ENCODE results near the gene GTPBP3. TPM values are rescaled to one million over a fixed set of nuclear protein-coding genes. Genes with fewer than 3 reads are reported as not detected.

Gene GTPBP3
- total and polyA plus RNA-seq, 2 of the 8 experiments (the other 6 are each of a cell fraction or from before 2014, with no cell fraction given) = 30.4 to 56.0 TPM

GRCh38 chr19:17331045-17331558 is 6.3 kb upstream of the GTPBP3 start:
- ChIA-PET CTCF (ENCODE audit: partially characterized antibody) (interaction anchor here (1.2 to 2.3 kb wide), 3 partner anchors 9 to 49 kb away, joined by 3 to 6 read pairs (median 5); partner anchors contain the start of gene MRPL34), POLR2A (ENCODE audit: partially characterized antibody) (interaction anchor here (2.1 to 17.1 kb wide), 2 partner anchors 10 to 20 kb away, joined by 4 to 329 read pairs; partner anchors contain the start of genes ABHD8, DDA1 and MRPL34)
- Histone ChIP-seq H2BK20ac (ENCODE audit: low read length) (no peak overlapping the region), H3K4ac (replicated peaks; ENCODE audit: insufficient read length, low read depth, low read length) (no peak overlapping the region), H2AK5ac (ENCODE audit: low read depth, low read length) (no peak overlapping the region), H3K56ac (replicated peaks; ENCODE audit: insufficient read length, low read depth, low read length) (no peak overlapping the region), H3K79me1 (ENCODE audit: low read depth, low read length) (0 out of 2 replicates have a peak, but pooled peaks cover 2% of the 10 kb centered on the region), H3K4me1 (replicated peaks in 1 of 4; ENCODE audit: control insufficient read depth in 3 of 4, insufficient read depth in 4 of 4, low read length in 3 of 4) (peaks cover 0 to 34% (median 24%) of the 10 kb centered on the region in 4 experiments; a peak in 6 of 7 replicates), H3K23me2 (ENCODE audit: low read depth, low read length) (peaks cover 15% of the 10 kb centered on the region), H2BK120ac (replicated peaks; ENCODE audit: low read depth, low read length) (no peak overlapping the region), H3K9me3 (ENCODE audit: insufficient read depth in 2 of 2, low read depth in 1 of 2, low read length in 1 of 2) (no peaks in the 10 kb centered on the region), H2BK12ac (ENCODE audit: low read depth, low read length) (no peak overlapping the region), H3K14ac (ENCODE audit: insufficient read length) (no peak overlapping the region), H4K5ac (ENCODE audit: insufficient read length, low read depth, low read length) (no peak overlapping the region), H3K9ac (replicated peaks in 1 of 4; ENCODE audit: extremely low read depth in 1 of 4, low read depth in 3 of 4, low read length in 3 of 4) (no peak overlapping the region), H3K18ac (ENCODE audit: extremely low read depth, low read length) (no peak overlapping the region), H3K27me3 (replicated peaks in 1 of 4; ENCODE audit: control insufficient read depth in 3 of 4, extremely low read depth in 1 of 4, insufficient read depth in 3 of 4, low read length in 3 of 4) (no peaks in the 10 kb centered on the region; a peak in 1 of 7 replicates), H4K91ac (replicated peaks; ENCODE audit: insufficient read length, low read length) (no peak overlapping the region), H3K79me2 (ENCODE audit: control insufficient read depth in 1 of 2, insufficient read depth in 2 of 2, low read length in 2 of 2) (no peaks in the 10 kb centered on the region), H2AFZ (ENCODE audit: low read length) (no peak overlapping the region), H2BK5ac (ENCODE audit: low read depth, low read length) (no peak overlapping the region), H3K23ac (ENCODE audit: insufficient read length) (no peak overlapping the region), H2BK15ac (ENCODE audit: low read length) (no peak overlapping the region), H4K8ac (ENCODE audit: extremely low read depth, insufficient read depth, low read length) (0 out of 2 replicates have a peak overlapping the region, but pooled peaks have one; percentile 46), H3K36me3 (ENCODE audit: control insufficient read depth in 2 of 4, insufficient read depth in 4 of 4, low read length in 3 of 4) (peaks cover 0 to 3% (median 0%) of the 10 kb centered on the region in 4 experiments; a peak in 1 of 8 replicates), H3K4me2 (ENCODE audit: insufficient read depth in 1 of 2, low read depth in 2 of 2, low read length in 2 of 2) (no peak overlapping the region), H4K20me1 (replicated peaks in 1 of 2; ENCODE audit: control insufficient read depth in 1 of 2, insufficient read depth in 2 of 2, low read length in 2 of 2) (peaks cover 0 to 14% of the 10 kb centered on the region in 2 experiments), H3K27ac (ENCODE audit: low read depth, low read length) (no peak overlapping the region), H3K4me3 (ENCODE audit: extremely low read depth in 1 of 4, insufficient read depth in 2 of 4, low read depth in 3 of 4, low read length in 4 of 4) (no peak overlapping the region)
- no peak for DNase-seq (ENCODE audit: low read depth in 1 of 2, low spot score in 2 of 2)
- 83% methylated on average over 13 of the region's 13 CpGs; no CpG with 5 or more reads in 1 of the 2 experiments for WGBS, 2 experiments (ENCODE audit: extremely low coverage in 1 of 2, insufficient coverage in 1 of 2, insufficient read length in 1 of 2, insufficient replicate concordance in 2 of 2, low coverage in 1 of 2, low lambda C conversion rate in 2 of 2, missing lambda C conversion rate in 1 of 2)
- FAIRE-seq = no peak
- TF ChIP-seq EGR1 (IDR thresholded peaks at IDR 0.05; ENCODE audit: borderline replicate concordance, low read depth, low read length) (no peak), EP300 (IDR thresholded peaks at IDR 0.05; ENCODE audit: borderline replicate concordance in 1 of 2, low read depth in 2 of 2, low read length in 2 of 2) (no peak), GTF2F1 (IDR thresholded peaks at IDR 0.05; ENCODE audit: borderline replicate concordance, low read depth, low read length) (no peak), USF2 (IDR thresholded peaks at IDR 0.05; ENCODE audit: low read length) (no peak), SIRT6 (IDR thresholded peaks at IDR 0.05; ENCODE audit: low read length) (no peak), SUZ12 (IDR thresholded peaks at IDR 0.05; ENCODE audit: low read length) (no peak), SAP30 (IDR thresholded peaks at IDR 0.05; ENCODE audit: insufficient read depth, insufficient replicate concordance, low read length) (no peak), MAFK (IDR thresholded peaks at IDR 0.05; ENCODE audit: low read depth, low read length) (no peak), TCF12 (IDR thresholded peaks at IDR 0.05; ENCODE audit: low read depth, low read length) (no peak), CBX8 (IDR thresholded peaks at IDR 0.05; ENCODE audit: borderline replicate concordance, low read depth, low read length) (no peak), FOSL1 (IDR thresholded peaks at IDR 0.05; ENCODE audit: insufficient read depth, low read depth, low read length) (no peak), JUND (IDR thresholded peaks at IDR 0.05; ENCODE audit: low read length) (no peak)
